ENCODE data around the gene UPK3B. TPM values are rescaled to one million over a fixed set of nuclear protein-coding genes. Genes with fewer than 3 reads are reported as not detected.
"Not testable (repeated sequence)": the region's sequence is repeated elsewhere in the genome, so short reads cannot be mapped to it uniquely, and the experiment has no call there.

Gene UPK3B
- total and polyA plus RNA-seq, 2 donors, result 0.33 to 2.1 TPM

- WGBS, result 94% methylated on average over 16 of the region's 16 CpGs
- not testable (repeated sequence) for H3K9me3 ChIP-seq (ENCODE audit: control insufficient read depth in 2 of 2, insufficient read depth in 1 of 2, low read length in 1 of 2); H3K27ac ChIP-seq (ENCODE audit: low read depth in 1 of 2, low read length in 1 of 2); H3K27me3 ChIP-seq (ENCODE audit: control insufficient read depth in 2 of 2, insufficient read depth in 1 of 2, low read length in 1 of 2); H3K4me3 ChIP-seq (ENCODE audit: low read length in 2 of 2); DNase-seq (ENCODE audit: low read depth in 6 of 9, low spot score in 9 of 9); H3K4me1 ChIP-seq (ENCODE audit: control insufficient read depth in 2 of 2, insufficient read depth in 2 of 2, low read length in 2 of 2)
- peaks cover 22 to 37% of the 10 kb centered on the region in 2 donors for H3K36me3 ChIP-seq (ENCODE audit: control insufficient read depth in 2 of 2, insufficient read depth in 2 of 2, low read length in 1 of 2)
Observed at GRCh38 chr7:76502836-76503235, 7.5 kb upstream of the UPK3B start.

DNA sequence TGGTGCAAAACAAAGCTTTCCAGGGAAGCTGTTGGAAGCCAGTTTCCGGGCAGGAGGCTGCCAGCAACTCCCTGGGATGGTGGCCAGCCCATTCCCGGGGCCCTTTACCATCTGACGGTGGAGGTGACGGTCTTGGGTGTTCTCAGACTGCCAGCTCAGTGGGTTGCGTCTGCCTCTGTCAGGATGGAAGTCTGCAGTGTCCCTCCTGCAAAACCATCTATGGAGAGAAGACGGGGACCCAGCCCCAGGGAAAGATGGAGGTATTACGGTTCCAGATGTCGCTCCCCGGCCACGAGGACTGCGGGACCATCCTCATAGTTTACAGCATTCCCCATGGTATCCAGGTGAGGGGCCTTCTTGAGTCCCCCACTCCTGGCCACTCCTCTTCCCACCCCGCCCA is 7.1 kb upstream of the UPK3B start:
- H3K27ac ChIP-seq (ENCODE audit: low read depth in 1 of 2, low read length in 1 of 2); H3K4me3 ChIP-seq (ENCODE audit: low read length in 2 of 2); H3K27me3 ChIP-seq (ENCODE audit: control insufficient read depth in 2 of 2, insufficient read depth in 1 of 2, low read length in 1 of 2); H3K9me3 ChIP-seq (ENCODE audit: control insufficient read depth in 2 of 2, insufficient read depth in 1 of 2, low read length in 1 of 2); DNase-seq (ENCODE audit: low read depth in 6 of 9, low spot score in 9 of 9); H3K4me1 ChIP-seq (ENCODE audit: control insufficient read depth in 2 of 2, insufficient read depth in 2 of 2, low read length in 2 of 2): not testable (repeated sequence)
- 97% methylated on average over 12 of the region's 12 CpGs for WGBS
- peaks cover 22 to 37% of the 10 kb centered on the region in 2 donors for H3K36me3 ChIP-seq (ENCODE audit: control insufficient read depth in 2 of 2, insufficient read depth in 2 of 2, low read length in 1 of 2)

DNA sequence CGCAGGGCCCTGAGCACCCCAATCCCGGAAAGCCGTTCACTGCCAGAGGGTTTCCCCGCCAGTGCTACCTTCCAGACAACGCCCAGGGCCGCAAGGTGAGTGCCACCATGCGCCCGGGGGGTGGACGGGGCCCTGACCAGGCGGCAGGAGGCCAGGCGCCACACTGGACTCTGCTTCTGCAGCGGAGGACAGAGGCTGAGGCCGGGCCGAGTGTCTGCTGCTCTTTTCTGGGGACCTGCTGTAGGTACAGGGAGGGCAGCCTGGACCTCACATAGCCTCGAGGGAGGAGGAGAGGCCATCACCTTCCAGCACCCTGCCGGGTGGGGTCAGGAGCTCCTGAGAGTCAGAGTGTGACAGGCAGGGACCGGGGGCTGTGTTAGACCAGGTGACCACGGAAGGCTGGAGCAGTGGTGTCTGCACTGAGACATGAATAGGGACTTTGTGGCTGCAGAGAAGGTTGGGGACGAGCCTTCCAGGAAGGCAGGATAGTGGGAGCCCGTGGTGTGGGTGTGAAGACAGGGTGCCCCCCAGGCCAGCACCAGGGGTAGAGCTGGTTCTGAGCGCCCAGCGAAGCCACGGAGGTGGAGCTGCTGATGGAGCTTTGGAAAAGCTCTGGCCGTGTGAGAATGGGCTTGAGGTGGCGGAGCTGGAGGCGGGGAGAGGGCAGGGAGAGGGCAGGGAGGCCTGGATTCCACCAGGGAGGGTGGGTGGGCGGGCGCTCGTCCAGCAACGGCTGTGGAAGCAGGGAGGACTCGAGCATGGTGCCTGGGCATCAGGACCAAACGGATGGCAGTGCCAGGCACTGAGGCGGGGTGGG is 5.8 kb upstream of the UPK3B start:
- not testable (repeated sequence) for H3K27me3 ChIP-seq (ENCODE audit: control insufficient read depth in 2 of 2, insufficient read depth in 1 of 2, low read length in 1 of 2); H3K4me1 ChIP-seq (ENCODE audit: control insufficient read depth in 2 of 2, insufficient read depth in 2 of 2, low read length in 2 of 2); H3K4me3 ChIP-seq (ENCODE audit: low read length in 2 of 2); H3K27ac ChIP-seq (ENCODE audit: low read depth in 1 of 2, low read length in 1 of 2); DNase-seq (ENCODE audit: low read depth in 6 of 9, low spot score in 9 of 9); H3K9me3 ChIP-seq (ENCODE audit: control insufficient read depth in 2 of 2, insufficient read depth in 1 of 2, low read length in 1 of 2)
- peaks cover 22 to 37% of the 10 kb centered on the region in 2 donors for H3K36me3 ChIP-seq (ENCODE audit: control insufficient read depth in 2 of 2, insufficient read depth in 2 of 2, low read length in 1 of 2)
- 95% methylated on average over 24 of the region's 33 CpGs for WGBS

DNA sequence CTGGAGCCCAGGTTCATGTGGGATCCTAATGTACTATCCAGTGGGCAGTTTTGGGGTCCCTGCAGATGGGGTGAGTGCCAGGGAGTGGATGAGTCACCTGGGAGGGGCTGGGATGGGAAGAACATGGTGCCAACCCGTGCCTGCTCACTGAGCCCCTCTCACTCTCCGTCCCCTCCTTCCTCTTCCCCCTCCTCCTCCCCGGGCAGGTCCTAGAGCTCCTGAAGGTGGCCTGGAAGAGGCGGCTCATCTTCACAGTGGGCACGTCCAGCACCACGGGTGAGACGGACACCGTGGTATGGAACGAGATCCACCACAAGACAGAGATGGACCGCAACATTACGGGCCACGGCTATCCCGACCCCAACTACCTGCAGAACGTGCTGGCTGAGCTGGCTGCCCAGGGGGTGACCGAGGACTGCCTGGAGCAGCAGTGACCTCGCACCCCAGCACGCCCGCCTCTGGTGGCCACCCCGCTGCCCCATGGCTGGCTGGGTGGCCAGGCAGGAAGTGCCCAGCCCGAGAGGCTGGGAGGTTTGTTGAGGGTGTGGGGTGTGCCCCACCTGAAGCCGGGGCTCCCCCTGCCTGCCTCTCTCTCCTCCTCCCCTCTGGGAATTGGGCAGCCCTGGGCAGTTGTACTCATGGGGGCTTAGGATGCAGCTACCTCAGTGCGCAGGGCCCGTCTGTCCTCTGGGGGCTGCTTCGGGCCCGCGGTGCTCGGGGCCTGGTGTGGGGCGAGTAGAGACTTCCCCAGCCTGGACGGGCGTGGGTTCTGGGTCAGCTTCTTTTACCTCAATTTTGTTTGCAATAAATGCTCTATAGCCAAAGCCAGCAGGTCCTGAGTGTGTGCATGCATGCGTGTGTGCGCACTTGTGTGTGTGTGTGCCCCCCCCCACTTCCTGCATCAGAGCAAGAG is 4.9 kb upstream of the UPK3B start:
- peaks cover 0 to 3% of the 10 kb centered on the region in 2 donors for H3K9me3 ChIP-seq (ENCODE audit: control insufficient read depth in 2 of 2, insufficient read depth in 1 of 2, low read length in 1 of 2)
- no peak overlapping the region for H3K27ac ChIP-seq (ENCODE audit: low read depth in 1 of 2, low read length in 1 of 2)
- 98% methylated on average over 32 of the region's 32 CpGs for WGBS
- H3K4me1 ChIP-seq (ENCODE audit: control insufficient read depth in 2 of 2, insufficient read depth in 2 of 2, low read length in 2 of 2), result peaks cover 0 to 5% of the 10 kb centered on the region in 2 donors
- peaks cover 22 to 37% of the 10 kb centered on the region in 2 donors for H3K36me3 ChIP-seq (ENCODE audit: control insufficient read depth in 2 of 2, insufficient read depth in 2 of 2, low read length in 1 of 2)
- no peaks in the 10 kb centered on the region for H3K27me3 ChIP-seq (ENCODE audit: control insufficient read depth in 2 of 2, insufficient read depth in 1 of 2, low read length in 1 of 2)
- H3K4me3 ChIP-seq (ENCODE audit: low read length in 2 of 2), result no peak overlapping the region
- DNase-seq (ENCODE audit: low read depth in 6 of 9, low spot score in 9 of 9), result no peak

- Histone ChIP-seq H3K4me1 (ENCODE audit: control insufficient read depth in 2 of 2, insufficient read depth in 2 of 2, low read length in 2 of 2) (peaks cover 0 to 5% of the 10 kb centered on the region in 2 donors), H3K4me3 (ENCODE audit: low read length in 2 of 2) (no peak overlapping the region), H3K27me3 (ENCODE audit: control insufficient read depth in 2 of 2, insufficient read depth in 1 of 2, low read length in 1 of 2) (no peaks in the 10 kb centered on the region), H3K9me3 (ENCODE audit: control insufficient read depth in 2 of 2, insufficient read depth in 1 of 2, low read length in 1 of 2) (peaks cover 0 to 3% of the 10 kb centered on the region in 2 donors), H3K27ac (ENCODE audit: low read depth in 1 of 2, low read length in 1 of 2) (no peak overlapping the region), H3K36me3 (ENCODE audit: control insufficient read depth in 2 of 2, insufficient read depth in 2 of 2, low read length in 1 of 2) (peaks cover 22 to 31% of the 10 kb centered on the region in 2 donors)
- WGBS, result 86% methylated on average over 5 of the region's 5 CpGs
- no peak for DNase-seq (ENCODE audit: low read depth in 6 of 9, low spot score in 9 of 9)
Observed at GRCh38 chr7:76506081-76506440, 4.3 kb upstream of the UPK3B start.

DNA sequence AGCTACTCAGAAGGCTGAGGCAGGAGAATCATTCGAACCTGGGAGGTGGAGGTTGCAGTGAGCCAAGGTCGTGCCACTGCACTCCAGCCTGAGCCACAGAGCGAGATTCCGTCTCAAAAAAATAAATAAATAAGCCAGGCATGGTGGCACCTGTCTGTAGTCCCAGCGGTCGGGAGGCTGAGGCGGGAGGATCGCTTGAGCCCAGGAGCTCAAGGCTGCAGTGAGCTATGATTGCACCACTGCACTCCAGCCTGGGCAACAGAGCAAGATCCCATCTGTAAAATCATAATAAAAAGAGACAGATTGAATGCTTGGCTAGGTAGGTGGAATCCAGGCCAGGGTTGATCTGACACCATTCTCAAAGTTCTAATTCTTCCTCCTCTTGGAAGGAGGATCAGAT is 3.7 kb upstream of the UPK3B start:
- not testable (repeated sequence) for H3K27ac ChIP-seq (ENCODE audit: low read depth in 1 of 2, low read length in 1 of 2); DNase-seq (ENCODE audit: low read depth in 6 of 9, low spot score in 9 of 9); H3K27me3 ChIP-seq (ENCODE audit: control insufficient read depth in 2 of 2, insufficient read depth in 1 of 2, low read length in 1 of 2); H3K4me1 ChIP-seq (ENCODE audit: control insufficient read depth in 2 of 2, insufficient read depth in 2 of 2, low read length in 2 of 2); H3K4me3 ChIP-seq (ENCODE audit: low read length in 2 of 2); H3K9me3 ChIP-seq (ENCODE audit: control insufficient read depth in 2 of 2, insufficient read depth in 1 of 2, low read length in 1 of 2)
- WGBS, result 99% methylated on average over 8 of the region's 8 CpGs
- H3K36me3 ChIP-seq (ENCODE audit: control insufficient read depth in 2 of 2, insufficient read depth in 2 of 2, low read length in 1 of 2), result peaks cover 22 to 30% of the 10 kb centered on the region in 2 donors

DNA sequence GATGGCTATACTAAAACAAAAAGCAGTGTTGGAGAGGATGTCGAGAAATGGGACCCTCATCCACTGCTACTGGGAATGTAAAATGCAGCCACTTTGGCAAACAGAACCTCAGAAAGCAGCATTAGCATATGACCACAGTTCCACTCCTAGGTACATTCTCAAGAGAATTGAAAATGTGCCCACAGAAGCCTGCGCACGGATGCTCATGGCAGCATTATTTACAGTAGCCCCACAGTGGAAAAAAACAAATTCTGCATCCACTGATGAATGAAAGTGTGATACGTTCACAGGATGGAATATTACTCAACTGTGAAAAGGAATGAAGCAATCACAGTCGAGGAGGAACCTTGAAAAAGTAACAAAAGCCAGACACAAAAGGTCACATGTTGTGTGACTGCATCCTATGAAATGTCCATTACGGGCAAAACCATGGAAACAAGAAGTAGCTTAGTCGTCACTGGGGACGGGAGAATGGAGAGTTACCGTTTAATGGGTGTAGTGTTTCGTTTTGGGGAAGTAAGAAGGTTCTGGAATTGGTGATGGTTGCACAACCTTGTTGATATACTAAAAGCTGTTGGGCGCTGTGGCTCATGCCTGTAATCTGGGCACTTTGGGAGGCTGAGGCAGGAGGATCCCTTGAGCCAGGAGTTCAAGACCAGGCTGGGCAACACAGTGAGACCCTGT is 2.5 kb upstream of the UPK3B start:
- WGBS, result 90% methylated on average over 11 of the region's 11 CpGs
- no peak for DNase-seq (ENCODE audit: low read depth in 6 of 9, low spot score in 9 of 9)
- Histone ChIP-seq H3K4me1 (ENCODE audit: control insufficient read depth in 2 of 2, insufficient read depth in 2 of 2, low read length in 2 of 2) (peaks cover 0 to 5% of the 10 kb centered on the region in 2 donors), H3K36me3 (ENCODE audit: control insufficient read depth in 2 of 2, insufficient read depth in 2 of 2, low read length in 1 of 2) (peaks cover 16 to 19% of the 10 kb centered on the region in 2 donors), H3K9me3 (ENCODE audit: control insufficient read depth in 2 of 2, insufficient read depth in 1 of 2, low read length in 1 of 2) (peaks cover 0 to 3% of the 10 kb centered on the region in 2 donors), H3K4me3 (ENCODE audit: low read length in 2 of 2) (no peak overlapping the region), H3K27ac (ENCODE audit: low read depth in 1 of 2, low read length in 1 of 2) (no peak overlapping the region), H3K27me3 (ENCODE audit: control insufficient read depth in 2 of 2, insufficient read depth in 1 of 2, low read length in 1 of 2) (no peaks in the 10 kb centered on the region)

DNA sequence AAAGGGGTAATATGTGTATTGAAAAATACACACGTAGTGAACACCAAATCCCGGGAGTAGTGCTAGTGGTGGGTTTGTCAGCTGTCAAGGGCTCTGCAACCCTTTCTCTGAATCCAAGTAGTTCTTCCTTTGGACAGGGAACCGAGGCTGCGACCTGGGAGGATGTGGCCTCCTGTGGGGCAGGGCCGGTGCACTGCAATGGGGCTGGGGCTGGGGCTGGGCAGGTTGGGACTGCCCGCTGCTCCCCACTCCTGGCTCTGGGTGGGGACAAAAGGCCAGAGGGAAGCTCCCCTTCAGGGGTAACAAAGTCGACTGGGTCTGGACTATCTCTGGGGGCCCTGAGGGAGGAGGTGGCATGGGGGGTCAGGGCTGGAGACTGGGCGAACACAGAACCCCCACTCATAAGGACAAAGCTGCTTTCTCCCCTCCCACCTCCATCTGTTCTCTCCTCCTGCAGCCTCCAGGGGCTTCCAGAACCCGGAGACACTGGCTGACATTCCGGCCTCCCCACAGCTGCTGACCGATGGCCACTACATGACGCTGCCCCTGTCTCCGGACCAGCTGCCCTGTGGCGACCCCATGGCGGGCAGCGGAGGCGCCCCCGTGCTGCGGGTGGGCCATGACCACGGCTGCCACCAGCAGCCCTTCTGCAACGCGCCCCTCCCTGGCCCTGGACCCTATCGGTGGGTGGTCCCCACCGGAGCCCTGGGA is 1.0 kb downstream of the UPK3B start:
- H3K4me1 ChIP-seq (ENCODE audit: control insufficient read depth in 2 of 2, insufficient read depth in 2 of 2, low read length in 2 of 2); DNase-seq (ENCODE audit: low read depth in 6 of 9, low spot score in 9 of 9); H3K27ac ChIP-seq (ENCODE audit: low read depth in 1 of 2, low read length in 1 of 2); H3K27me3 ChIP-seq (ENCODE audit: control insufficient read depth in 2 of 2, insufficient read depth in 1 of 2, low read length in 1 of 2); H3K36me3 ChIP-seq (ENCODE audit: control insufficient read depth in 2 of 2, insufficient read depth in 2 of 2, low read length in 1 of 2); H3K4me3 ChIP-seq (ENCODE audit: low read length in 2 of 2); H3K9me3 ChIP-seq (ENCODE audit: control insufficient read depth in 2 of 2, insufficient read depth in 1 of 2, low read length in 1 of 2): not testable (repeated sequence)
- 92% methylated on average over 16 of the region's 24 CpGs for WGBS
